ENCODE data around the gene SHC3. TPM values are rescaled to one million over a fixed set of nuclear protein-coding genes. Genes with fewer than 3 reads are reported as not detected.

The SHC3 gene
- total and polyA plus RNA-seq, 2 donors (not counting 3 experiments of a cell fraction or from before 2014, with no cell fraction given), result 1.0 to 2.0 TPM

DNA sequence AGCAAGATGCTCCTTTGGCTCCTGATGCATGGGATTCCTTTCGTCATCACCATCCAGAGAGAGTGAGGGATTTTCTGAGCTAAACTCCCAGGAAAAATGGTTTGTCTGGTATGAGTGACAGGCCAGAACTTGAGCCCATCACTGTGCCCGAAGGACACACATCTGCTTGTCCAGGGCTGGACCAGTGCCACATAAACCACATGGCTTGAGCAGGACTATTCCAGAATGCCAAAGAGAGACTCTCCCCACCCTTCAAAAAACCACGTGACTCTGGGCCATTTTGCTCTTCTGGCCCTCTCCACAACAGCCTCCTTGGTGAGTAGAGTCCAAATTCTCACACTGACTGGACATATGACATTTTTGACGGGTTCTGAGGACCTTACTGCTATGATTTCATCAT, 46.4 kb upstream of the SHC3 start:
- TF ChIP-seq, protein P1, sequence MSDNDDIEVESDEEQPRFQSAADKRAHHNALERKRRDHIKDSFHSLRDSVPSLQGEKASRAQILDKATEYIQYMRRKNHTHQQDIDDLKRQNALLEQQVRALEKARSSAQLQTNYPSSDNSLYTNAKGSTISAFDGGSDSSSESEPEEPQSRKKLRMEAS (IDR thresholded peaks at IDR 0.05; ENCODE audit: insufficient read depth, insufficient read length), result no peak
- TF ChIP-seq JUN (IDR thresholded peaks at IDR 0.05; ENCODE audit: borderline replicate concordance, insufficient read depth, insufficient read length, low read depth), result no peak
- no peaks in the 10 kb centered on the region for H3K9me1 ChIP-seq (replicated peaks; ENCODE audit: control insufficient read depth, extremely low read depth, insufficient read depth, low read length)
- FAIRE-seq, result no peak
- POLR2A ChIA-PET, result no interaction called here
- H2AFZ ChIP-seq (ENCODE audit: low read depth, low read length), result no peak overlapping the region
- H3K4me1 ChIP-seq (ENCODE audit: control insufficient read depth, extremely low read depth, insufficient read depth, low read length), result no peaks in the 10 kb centered on the region
- no TSS peak for BruUV-seq (replicated peaks)
- no peak overlapping the region for H3K9ac ChIP-seq (replicated peaks; ENCODE audit: extremely low read depth, insufficient read depth, low read length)
- CTCF ChIA-PET, result no interaction called here
- no peak overlapping the region for H3K4me3 ChIP-seq (replicated peaks in 1 of 3; ENCODE audit: insufficient read depth in 1 of 3, low read depth in 1 of 3, low read length in 3 of 3)
- peaks cover 0 to 2% of the 10 kb centered on the region in 2 experiments for H3K27me3 ChIP-seq (ENCODE audit: control insufficient read depth in 2 of 2, insufficient read depth in 2 of 2, low read length in 2 of 2)
- H3K27ac ChIP-seq (ENCODE audit: insufficient read depth, low read depth, low read length), result no peak overlapping the region
- dilution Hi-C loops (cut with MboI; ENCODE audit: extremely low pct_ligation_motif_present, low sequenced_read_pairs) (no loop called here), intact Hi-C loops (cut with micrococcal nuclease) (no loop called here)
- H3K9me3 ChIP-seq (replicated peaks; ENCODE audit: control insufficient read depth, insufficient read depth, low read length), result no peaks in the 10 kb centered on the region
- H4K20me1 ChIP-seq (replicated peaks; ENCODE audit: control insufficient read depth, extremely low read depth, insufficient read depth, low read length), result no peaks in the 10 kb centered on the region
- DNase-seq (ENCODE audit: low read depth, low spot score), result no peak
- no peaks in the 10 kb centered on the region for H3K79me2 ChIP-seq (ENCODE audit: control insufficient read depth, insufficient read depth, low read length)
- H3K4me2 ChIP-seq (ENCODE audit: insufficient read depth, low read length), result no peak overlapping the region
- H3K36me3 ChIP-seq (ENCODE audit: control insufficient read depth in 2 of 2, extremely low read depth in 1 of 2, insufficient read depth in 2 of 2, low read length in 2 of 2), result no peaks in the 10 kb centered on the region

DNA sequence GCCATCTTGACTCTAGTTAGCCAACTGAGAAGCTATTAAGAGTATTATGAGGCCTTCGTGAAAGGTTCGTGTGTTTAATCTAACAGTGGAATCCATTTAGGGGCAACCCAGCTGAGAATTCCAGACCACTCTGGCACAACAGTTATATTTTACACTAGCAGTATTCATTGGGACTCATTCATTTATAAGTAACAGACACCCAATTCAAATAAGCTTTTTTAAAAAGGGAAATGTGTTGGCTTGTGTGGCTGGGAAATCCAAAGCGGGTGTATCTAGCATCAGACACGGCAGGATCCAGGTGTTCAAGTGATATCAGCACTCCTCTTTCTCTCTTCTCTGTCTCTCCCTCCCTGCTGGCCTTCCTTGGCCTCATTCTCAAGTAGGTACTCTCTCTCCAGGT, 46.0 kb upstream of the SHC3 start:
- no peak overlapping the region for H3K4me2 ChIP-seq (ENCODE audit: insufficient read depth, low read length)
- no peaks in the 10 kb centered on the region for H3K9me3 ChIP-seq (replicated peaks; ENCODE audit: control insufficient read depth, insufficient read depth, low read length)
- no peaks in the 10 kb centered on the region for H3K79me2 ChIP-seq (ENCODE audit: control insufficient read depth, insufficient read depth, low read length)
- FAIRE-seq (no peak), DNase-seq (ENCODE audit: low read depth, low spot score) (no peak)
- no peak overlapping the region for H3K4me3 ChIP-seq (replicated peaks in 1 of 3; ENCODE audit: insufficient read depth in 1 of 3, low read depth in 1 of 3, low read length in 3 of 3)
- intact Hi-C loops (cut with micrococcal nuclease), result no loop called here
- H3K36me3 ChIP-seq (ENCODE audit: control insufficient read depth in 2 of 2, extremely low read depth in 1 of 2, insufficient read depth in 2 of 2, low read length in 2 of 2), result no peaks in the 10 kb centered on the region
- no peak overlapping the region for H3K27ac ChIP-seq (ENCODE audit: insufficient read depth, low read depth, low read length)
- TF ChIP-seq POLR2AphosphoS5 (IDR thresholded peaks at IDR 0.05; ENCODE audit: insufficient read depth, low read depth, low read length) (no peak), POLR2A (IDR thresholded peaks at IDR 0.05; ENCODE audit: low read depth, low read length) (no peak), FOS (IDR thresholded peaks at IDR 0.05; ENCODE audit: borderline replicate concordance, insufficient read depth, low read length) (no peak)
- no peak overlapping the region for H2AFZ ChIP-seq (ENCODE audit: low read depth, low read length)
- H3K27me3 ChIP-seq (ENCODE audit: control insufficient read depth in 2 of 2, insufficient read depth in 2 of 2, low read length in 2 of 2), result no peaks in the 10 kb centered on the region
- dilution Hi-C loops (cut with MboI; ENCODE audit: extremely low pct_ligation_motif_present, low sequenced_read_pairs), result no loop called here
- BruUV-seq (replicated peaks), result no TSS peak
- H3K4me1 ChIP-seq (ENCODE audit: control insufficient read depth, extremely low read depth, insufficient read depth, low read length), result no peaks in the 10 kb centered on the region
- ChIA-PET CTCF (no interaction called here), POLR2A (no interaction called here)
- H4K20me1 ChIP-seq (replicated peaks; ENCODE audit: control insufficient read depth, extremely low read depth, insufficient read depth, low read length), result no peaks in the 10 kb centered on the region
- no peaks in the 10 kb centered on the region for H3K9me1 ChIP-seq (replicated peaks; ENCODE audit: control insufficient read depth, extremely low read depth, insufficient read depth, low read length)
- no peak overlapping the region for H3K9ac ChIP-seq (replicated peaks; ENCODE audit: extremely low read depth, insufficient read depth, low read length)
